GM23248 (cell line): Measurements from ENCODE around the gene JMJD1C.

ENCODE experiments used
- EZH2 ChIP-seq: fragments of 200-600 bp; sonication (generic); IDR thresholded peaks from 2 replicates; pipeline ENCODE4 v1.6.1; 2018; ENCODE audit warnings: antibody characterized with exemption, mild to moderate bottlenecking; ENCODE audit not compliant: insufficient read depth, poor library complexity, severe bottlenecking
- EZH2phosphoT487 ChIP-seq: fragments of 200-600 bp; sonication (generic); IDR thresholded peaks from 2 replicates; pipeline ENCODE4 v1.6.1; 2018; ENCODE audit warnings: antibody characterized with exemption, moderate library complexity, mild to moderate bottlenecking, low read depth; ENCODE audit not compliant: insufficient read depth

DNA sequence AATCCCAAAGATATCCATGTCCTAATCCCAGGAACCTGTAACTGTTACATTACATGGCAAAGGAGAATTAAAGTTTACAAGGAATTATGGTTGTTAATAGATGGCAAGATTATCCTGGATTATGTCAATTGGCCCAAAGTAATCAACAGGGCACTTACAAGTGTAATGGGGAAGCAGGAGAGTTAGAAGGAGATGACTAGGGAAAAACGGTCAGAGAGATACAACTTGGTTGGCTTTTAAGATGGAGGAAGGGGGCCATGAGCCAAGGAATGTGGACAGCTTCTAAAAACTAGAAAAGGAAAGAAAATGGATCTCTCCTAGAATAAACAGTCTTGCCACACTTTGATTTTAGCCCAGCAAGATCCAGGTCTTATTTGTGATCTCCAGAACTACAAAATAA is 3.3 kb downstream of the JMJD1C start:
- TF ChIP-seq EZH2 (no peak), EZH2phosphoT487 (no peak)
